ENCODE data around the gene NUP205.

NUP205 gene

DNA sequence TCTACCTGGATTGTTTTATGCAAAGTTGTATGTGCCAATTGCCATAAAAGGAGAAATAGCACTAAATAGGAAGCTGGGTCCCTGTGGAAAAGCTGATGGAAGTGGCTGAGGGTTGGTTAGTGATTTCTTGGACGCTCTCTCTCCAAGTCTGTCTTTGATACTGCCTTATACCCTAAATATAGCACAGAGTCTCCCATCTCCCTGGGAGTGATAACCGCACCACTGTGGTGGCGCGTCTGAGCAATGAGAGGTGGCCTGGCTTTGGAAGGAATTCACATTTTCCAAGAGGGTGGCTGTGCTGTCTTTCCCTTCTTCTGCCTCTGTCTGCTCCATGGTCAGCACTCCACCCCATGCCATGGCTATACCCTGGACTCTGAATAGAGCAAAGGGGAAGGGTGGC, 135.8 kb downstream of the NUP205 start:
- DNase-seq (ENCODE audit: low read depth in 1 of 2, low spot score in 1 of 2) = no peak

DNA sequence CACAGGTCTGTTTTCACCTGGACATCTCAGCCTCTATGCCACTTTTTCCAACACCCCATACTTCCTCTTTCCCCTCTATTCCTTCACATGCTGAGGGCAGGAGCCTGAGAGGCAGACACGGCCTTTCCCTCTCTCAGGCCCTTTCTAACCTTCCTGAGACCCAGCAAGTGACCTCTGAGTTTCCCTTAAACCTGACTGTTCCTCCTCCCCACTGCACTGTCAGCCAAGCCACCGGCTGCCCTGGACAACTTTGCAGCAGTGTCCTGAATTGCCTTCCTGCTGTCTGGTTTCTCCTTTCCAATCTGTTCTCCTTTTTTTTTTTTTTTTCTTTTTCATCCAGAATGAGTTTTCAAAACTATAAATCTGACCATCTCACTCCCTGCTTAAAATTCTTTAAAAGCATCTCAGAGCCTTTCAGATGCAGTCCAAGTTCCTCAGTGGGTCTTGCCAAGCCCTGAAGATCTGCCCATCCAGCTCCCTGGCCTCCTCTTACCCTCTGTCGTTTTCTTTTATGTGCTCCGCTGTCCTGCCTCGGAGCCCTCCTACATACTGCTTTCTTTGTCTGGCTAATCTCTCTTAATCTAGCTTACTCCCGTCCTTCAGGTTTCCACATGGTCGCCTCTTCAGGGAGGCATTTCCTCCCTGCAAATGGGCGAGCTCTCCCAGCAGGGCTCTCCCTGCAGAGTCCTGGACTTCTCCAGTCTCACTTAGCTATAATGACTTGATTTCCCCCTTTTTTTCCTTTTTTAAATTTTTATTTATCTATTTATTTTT, 139.7 kb downstream of the NUP205 start:
- DNase-seq (ENCODE audit: low read depth in 1 of 2, low spot score in 1 of 2) = no peak
